ENCODE results near the gene AKAP11.
A peak's percentile ranks its signal among the peaks of the same experiment; 100 is the strongest.
"Not testable (repeated sequence)": the region's sequence is repeated elsewhere in the genome, so short reads cannot be mapped to it uniquely, and the experiment has no call there.

Gene AKAP11

GRCh38 chr13:42272115-42272803 lies at the start of gene AKAP11:
Gene AKAP11, plus strand, starts transcription at chr13:42272152. Its CDS starts 14,197 bp downstream, at chr13:42286349.
- DNase-seq, result peak; percentile 83

DNA sequence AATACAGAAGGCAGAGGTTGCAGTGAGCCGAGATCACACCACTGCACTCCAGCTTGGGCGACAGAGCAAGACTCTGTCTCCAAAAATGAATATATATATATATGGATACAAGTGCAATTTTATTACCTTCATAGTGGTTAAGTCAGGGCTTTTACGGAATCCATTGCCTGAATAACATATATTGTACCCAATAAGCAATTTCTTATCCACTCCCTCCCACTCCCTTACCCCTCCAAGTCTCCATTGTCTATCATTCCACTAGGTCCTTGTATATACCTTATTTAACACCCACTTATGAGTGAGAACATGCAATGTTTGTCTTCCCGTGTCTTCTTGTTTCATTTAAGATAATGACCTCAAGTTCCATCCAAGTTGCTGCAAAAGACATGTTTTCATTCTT lies 48.3 kb upstream of the AKAP11 start:
- no peak for DNase-seq

DNA sequence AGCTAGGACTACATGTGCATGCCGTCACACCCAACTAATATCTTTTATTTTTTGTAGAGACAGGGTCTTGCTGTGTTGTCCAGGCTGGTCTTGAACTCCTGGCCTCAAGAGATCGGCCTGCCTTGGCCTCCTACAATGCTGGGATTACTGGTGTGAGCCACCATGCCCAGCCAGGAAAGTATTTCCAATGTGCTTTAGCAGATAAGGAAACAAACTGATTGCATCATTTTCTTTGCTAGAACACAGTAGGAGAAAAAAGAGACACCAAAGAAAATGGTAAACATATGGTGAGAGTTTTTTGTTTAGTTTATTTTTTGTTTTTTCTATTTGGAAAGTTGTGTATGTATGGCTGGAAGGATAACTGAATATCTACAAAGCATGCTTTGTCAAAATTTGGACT lies 46.9 kb upstream of the AKAP11 start:
- no peak for DNase-seq

- not testable (repeated sequence) for DNase-seq
Measured at GRCh38 chr13:42226759-42227158, 45.2 kb upstream of the AKAP11 start.

- DNase-seq, result no peak
Measured at GRCh38 chr13:42228527-42228926, 43.4 kb upstream of the AKAP11 start.

GRCh38 chr13:42229287-42229686 lies 42.7 kb upstream of the AKAP11 start:
- no peak for DNase-seq

GRCh38 chr13:42232671-42233070 lies 39.3 kb upstream of the AKAP11 start:
- no peak for DNase-seq

GRCh38 chr13:42233726-42234125 lies 38.2 kb upstream of the AKAP11 start:
- DNase-seq, result no peak

GRCh38 chr13:42239161-42239560 lies 32.8 kb upstream of the AKAP11 start:
- DNase-seq, result no peak

DNA sequence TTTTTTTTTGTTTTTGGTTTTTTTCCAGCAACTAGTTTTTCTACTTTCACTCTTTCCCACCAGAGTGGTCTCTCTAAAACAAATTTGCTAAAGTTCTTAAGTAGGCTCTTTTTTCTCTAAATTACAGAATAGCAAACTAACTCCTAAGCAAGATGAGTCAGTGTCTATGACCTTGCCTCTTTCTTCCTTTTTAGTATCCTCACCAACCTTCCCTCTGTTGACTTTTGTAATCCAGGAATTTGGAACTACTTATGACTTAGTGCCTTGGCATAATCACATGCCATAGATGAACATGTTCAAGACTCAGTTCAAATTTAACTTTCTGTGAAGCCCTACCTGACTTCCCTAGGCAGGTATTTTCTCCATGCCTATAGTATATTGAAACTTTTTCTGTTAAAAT lies 32.3 kb upstream of the AKAP11 start:
- no peak for DNase-seq

DNA sequence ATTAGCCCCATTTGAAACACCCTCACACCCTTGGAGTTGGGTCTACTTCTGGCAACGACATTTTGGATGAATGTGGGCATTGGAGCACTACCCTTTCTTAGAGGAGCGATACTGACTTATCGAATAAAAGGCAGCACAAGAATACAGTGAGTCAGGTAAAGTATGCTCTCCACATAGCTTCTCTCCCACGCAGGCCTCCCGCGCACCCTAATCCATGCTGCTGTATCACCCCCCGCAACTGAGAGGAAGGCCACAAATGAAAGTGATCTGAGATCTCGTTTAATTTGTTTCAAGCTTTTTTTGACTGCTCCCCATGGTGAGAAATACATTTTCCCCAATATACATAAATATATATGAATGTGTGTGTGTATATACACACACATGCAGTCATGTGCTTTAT lies 25.4 kb upstream of the AKAP11 start:
- DNase-seq, result no peak

- DNase-seq, result no peak
Measured at GRCh38 chr13:42247883-42248282, 24.1 kb upstream of the AKAP11 start.

DNA sequence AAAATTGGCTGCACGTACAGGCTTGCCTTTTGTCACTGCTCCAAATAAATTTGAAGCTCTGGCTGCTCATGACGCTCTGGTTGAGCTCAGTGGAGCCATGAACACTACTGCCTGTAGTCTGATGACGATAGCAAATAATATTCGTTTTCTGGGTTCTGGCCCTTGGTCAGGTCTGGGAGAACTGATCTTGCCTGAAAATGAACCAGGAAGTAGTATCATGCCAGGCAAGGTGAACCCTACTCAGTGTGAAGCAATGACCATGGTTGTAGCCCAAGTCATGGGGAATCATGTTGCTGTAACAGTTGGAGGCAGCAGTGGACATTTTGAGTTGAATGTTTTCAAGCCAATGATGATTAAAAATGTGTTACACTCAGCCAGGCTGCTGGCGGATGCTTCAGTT lies 16.1 kb upstream of the AKAP11 start:
- no peak for DNase-seq

GRCh38 chr13:42258747-42259146 lies 13.2 kb upstream of the AKAP11 start:
- no peak for DNase-seq

DNA sequence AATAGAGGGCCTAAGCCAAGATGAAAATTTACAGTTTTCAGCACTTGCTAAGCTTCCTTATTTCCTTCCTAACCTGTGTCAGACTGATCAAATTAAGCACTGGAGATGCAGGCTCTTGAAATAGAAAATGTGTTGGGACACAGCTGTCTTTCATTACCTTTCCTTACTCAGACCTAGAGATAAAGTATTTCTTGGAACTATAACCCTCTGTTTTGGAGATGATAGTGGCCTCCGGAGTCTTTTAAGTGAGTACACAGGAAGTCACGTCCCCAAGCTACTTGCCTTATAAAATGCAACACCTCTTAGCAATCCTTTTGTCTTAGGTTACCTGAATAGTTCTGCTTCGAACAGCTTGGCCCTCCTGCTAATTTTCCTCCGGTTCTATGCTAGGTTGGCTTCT lies 12.4 kb upstream of the AKAP11 start:
- DNase-seq, result no peak

GRCh38 chr13:42260903-42261654 lies 10.9 kb upstream of the AKAP11 start:
- DNase-seq, result no peak

- no peak for DNase-seq
Measured at GRCh38 chr13:42266473-42266872, 5.5 kb upstream of the AKAP11 start.

DNA sequence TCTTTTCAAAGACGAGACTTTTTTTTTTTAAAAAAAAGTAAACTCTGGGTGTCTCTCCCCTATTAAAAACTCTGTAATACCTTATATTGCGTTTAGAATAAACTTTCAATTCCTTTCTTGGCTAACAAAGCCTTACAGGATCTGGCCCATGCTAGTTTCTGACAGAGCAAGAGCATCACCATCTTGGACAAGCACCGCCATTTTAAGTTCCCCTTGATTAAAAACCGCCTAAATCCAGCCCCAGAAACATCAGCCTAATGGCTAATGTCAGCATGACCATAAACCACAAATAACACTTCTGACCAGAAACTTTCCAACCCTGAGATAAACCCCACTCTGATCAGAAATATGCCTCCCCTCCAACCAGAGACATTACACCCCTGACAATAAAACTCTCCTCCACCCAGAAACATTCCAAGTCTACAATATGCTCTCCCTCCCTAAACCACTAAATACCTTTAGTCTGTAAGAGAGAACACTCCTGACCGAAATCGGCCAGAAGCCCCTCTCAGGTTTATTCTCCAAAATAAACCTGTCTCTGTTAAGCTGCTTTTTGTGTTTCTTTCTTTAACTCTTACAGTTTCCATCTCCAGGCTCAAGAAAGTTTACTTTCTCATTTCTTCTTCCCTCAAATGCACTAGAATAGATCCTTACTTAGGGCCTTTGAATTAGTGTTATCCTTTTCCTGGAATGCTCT lies 1.6 kb upstream of the AKAP11 start:
- DNase-seq, result no peak

- DNase-seq, result no peak
Measured at GRCh38 chr13:42270857-42271215, 1.1 kb upstream of the AKAP11 start.

DNA sequence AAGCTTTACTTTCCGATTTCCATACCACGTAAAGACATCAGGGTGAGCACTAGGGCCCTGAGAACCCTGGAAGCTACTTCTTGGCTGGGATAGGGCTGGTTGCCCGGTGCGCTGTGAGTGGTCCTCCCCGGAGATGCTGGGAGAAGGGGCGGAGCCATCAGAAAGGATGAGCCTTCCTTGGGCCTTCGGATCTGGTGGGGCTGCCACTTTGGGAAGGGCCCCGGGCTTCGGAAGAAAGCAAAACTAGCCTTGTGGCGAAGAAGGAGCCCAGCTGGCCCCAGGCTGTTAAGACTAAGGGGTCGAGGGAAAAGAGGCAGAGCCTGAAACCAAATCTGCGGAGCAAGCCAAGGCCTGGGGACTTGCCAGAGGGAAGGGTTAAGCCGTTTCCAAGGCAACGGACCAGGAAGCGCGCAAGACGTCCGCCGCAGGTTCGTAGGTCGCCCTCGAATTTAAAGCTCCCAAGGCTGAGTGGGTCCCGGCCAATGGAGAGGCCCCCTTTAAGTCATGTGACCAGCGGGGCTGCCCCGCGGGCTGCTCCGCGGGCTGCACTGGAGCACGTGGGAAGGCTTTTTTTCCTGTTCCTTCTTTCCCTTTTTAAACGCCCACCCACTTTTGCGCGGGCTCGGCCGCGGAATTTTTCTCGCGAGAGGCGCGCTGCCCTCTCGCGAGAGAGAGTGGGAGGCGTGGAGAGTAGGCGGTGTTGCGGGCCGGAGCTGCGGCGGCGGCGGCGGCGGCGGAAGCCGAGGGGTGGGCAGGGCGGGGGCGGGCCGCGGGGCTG lies 426 bp upstream of the AKAP11 start:
- DNase-seq, result peak; percentile 98

- no peak for DNase-seq
Measured at GRCh38 chr13:42272804-42273175, 838 bp downstream of the AKAP11 start.

DNA sequence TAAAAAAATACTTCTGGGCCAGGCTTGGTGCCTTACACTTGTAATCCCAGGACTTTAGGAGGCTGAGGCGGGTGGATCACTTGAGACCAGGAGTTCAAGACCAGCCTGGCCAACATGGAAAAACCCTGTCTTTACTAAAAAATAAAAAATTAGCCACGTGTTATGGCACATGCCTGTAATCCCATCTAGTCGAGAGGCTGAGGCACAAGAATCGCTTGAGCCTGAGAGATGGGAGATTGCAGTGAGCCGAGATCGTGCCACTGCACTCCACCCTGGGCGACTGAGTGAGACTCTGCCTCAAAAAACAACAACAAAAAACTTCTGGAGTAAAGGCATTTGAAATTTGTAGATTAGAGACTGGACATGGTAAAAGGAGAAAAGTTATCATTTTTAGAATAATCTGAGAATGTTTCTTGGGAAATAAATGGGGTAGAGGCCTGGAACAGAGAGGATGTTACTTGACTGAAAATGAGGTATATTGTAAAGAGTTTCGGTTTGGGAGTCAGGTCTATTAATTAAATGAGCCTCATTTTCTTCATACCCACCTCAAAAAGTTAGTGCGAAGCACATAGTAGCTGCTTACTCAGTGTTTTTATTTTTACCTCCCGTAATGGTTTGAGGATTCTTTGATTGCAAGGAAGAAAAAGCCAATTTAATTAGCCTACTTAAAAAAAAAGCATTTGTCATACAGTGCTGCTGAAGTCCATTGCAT lies 2.6 kb downstream of the AKAP11 start:
- DNase-seq, result no peak

DNA sequence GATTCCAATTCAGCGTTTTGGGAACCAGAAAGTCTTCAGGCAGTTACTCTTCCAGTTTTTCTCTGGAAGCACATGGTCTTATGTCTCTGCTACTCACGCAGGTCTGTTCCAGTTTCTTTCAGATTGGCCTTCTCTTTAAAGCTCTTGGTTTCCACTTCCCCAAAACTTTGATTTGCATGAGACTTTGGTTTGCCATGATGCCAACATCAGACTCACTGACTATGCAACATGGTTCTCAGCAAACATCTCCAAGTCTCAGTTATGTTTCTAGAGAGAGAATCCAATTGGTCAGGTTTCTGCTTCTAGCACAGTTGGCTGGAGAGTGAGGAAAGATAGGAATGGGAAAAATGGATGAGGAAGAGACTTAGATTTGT lies 3.1 kb downstream of the AKAP11 start:
- DNase-seq, result no peak
